Transverse colon (tissue), 4 donors: ENCODE data around the gene CSDE1. TPM values are rescaled to one million over a fixed set of nuclear protein-coding genes. Genes with fewer than 3 reads are reported as not detected.

Experiments
- DNase-seq: peaks from one replicate; pipeline ENCODE4 v3.0.0-alpha.2; 2019
- H3K27ac ChIP-seq, 4 donors: fragments of 200-600 bp; sonication (generic); 2 replicates each; pipeline ENCODE4 v1.5.1; 2016 to 2018; ENCODE audit warnings: inconsistent platforms in 4 of 4
- H3K27me3 ChIP-seq: fragments of 200-600 bp; sonication (generic); 2 replicates; pipeline ENCODE4 v1.5.1; 2017; ENCODE audit warnings: inconsistent platforms
- H3K36me3 ChIP-seq, 4 donors: fragments of 200-600 bp; sonication (generic); 2 replicates each; pipeline ENCODE4 v1.5.1; 2017 to 2019; ENCODE audit warnings: inconsistent platforms in 4 of 4
- H3K4me1 ChIP-seq, 4 donors: fragments of 200-600 bp; sonication (generic); 2 replicates each; pipeline ENCODE4 v1.5.1; 2017 to 2020; ENCODE audit warnings: inconsistent platforms in 4 of 4
- H3K4me3 ChIP-seq, 4 donors: fragments of 200-600 bp; sonication (generic); 1 replicate in 1 of 4; 2 replicates in 3 of 4; pipeline versions ENCODE4 v1.5.1 to v1.6.1; 2017 to 2019; ENCODE audit warnings: inconsistent platforms in 4 of 4
- H3K9me3 ChIP-seq, 2 donors: fragments of 200-600 bp; sonication (generic); 2 replicates each; pipeline ENCODE4 v1.5.1; 2017 to 2019; ENCODE audit warnings: inconsistent platforms in 2 of 2
- EP300 ChIP-seq: sonication (generic); formaldehyde crosslinking; IDR thresholded peaks from one replicate; pipeline ENCODE4 v1.6.1; 2017; ENCODE audit warnings: antibody characterized with exemption, low read depth
- POLR2A ChIP-seq: fragments of 450-650 bp; IDR thresholded peaks from one replicate; pipeline ENCODE4 v1.6.1; 2016; ENCODE audit warnings: antibody characterized with exemption, mild to moderate bottlenecking, moderate library complexity
- POLR2AphosphoS5 ChIP-seq, 3 donors: sonication (generic); formaldehyde crosslinking; IDR thresholded peaks; one replicate each; pipeline ENCODE4 v1.6.1; 2016; ENCODE audit warnings: antibody characterized with exemption in 3 of 3
- whole genome bisulfite sequencing, 2 donors: methylation state at CpG; one replicate each; pipeline ENCODE4 v1.1.5; 2018; ENCODE audit warnings: low coverage in 1 of 2; 5-methylcytosine and 5-hydroxymethylcytosine counted together
- in situ Hi-C, 4 donors: fragments of 200-750 bp; cut with MboI; loops; one replicate each; pipeline versions ENCODE4 v1.15.0 to v1.15.1; 2017; ENCODE audit warnings: low sequenced_read_pairs in 3 of 4, low pct_ligation_motif_present in 1 of 4, low pct_unique_long_range_greater_than_20kb in 1 of 4
- intact Hi-C: fragments of 100-400 bp; cut with DNase I; formaldehyde crosslinking; loops from one replicate; pipeline ENCODE4 v1.15.1; 2023; ENCODE audit warnings: low total_unique reads
- total RNA-seq, 4 donors: library from RNA; depleted of rRNA; stranded (reverse); fragments of >200 nt; gene quantifications; one replicate each; pipeline ENCODE4 v1.1.0, GENCODE V29; 2016
- TF ChIP-seq, protein P1 (sequence below), 5 experiments: fragments of 200-600 bp in 3 of 5; fragments of 450-650 bp in 2 of 5; sonication (generic) in 3 of 5; IDR thresholded peaks; 1 replicate in 2 of 5; 2 replicates in 3 of 5; pipeline ENCODE4 v1.5.1; 2016 to 2017; ENCODE audit warnings: antibody characterized with exemption in 5 of 5, inconsistent platforms in 3 of 5, mild to moderate bottlenecking in 2 of 5, moderate library complexity in 1 of 5

CSDE1 gene
- total RNA-seq, 4 donors from 2014 or later: 264 to 1,040 (median 739) TPM

DNA sequence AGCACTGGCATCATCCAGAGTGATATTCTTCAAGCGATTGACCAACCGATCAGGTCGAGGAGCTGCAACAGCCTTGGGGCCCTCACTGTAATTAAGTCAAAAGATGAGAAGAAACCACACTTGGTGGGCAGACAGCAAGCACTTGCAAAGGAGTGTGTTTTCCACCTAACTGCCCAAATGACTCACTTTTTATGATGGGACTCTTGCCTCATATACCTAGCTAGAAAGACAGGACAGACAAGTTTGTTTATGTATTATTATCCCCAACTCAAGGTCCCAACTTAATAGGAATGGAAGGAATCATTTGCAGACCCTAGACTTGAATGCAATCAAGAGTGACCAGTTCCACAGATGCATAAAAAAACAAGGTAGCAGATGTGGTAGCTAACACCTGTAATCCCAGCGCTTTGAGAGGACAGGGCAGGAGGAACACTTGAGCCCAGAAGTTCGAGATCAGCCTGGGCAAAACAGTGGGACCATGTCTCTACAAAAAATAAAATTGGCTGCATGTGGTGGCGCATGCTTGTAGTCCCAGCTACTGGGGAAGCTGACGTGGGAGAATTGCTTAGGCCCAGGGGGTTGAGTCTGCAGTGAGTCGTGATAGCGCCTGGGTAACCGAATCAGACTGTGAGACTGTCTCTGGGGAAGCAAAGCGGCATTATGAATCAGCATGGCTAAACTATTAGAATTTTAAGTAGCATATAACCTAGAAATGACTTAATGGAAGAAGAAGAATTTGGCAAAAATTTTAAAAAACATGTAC, 38.9 kb downstream of the CSDE1 start:
- H3K4me3 ChIP-seq: no peak overlapping the region
- no peak for DNase-seq
- H3K4me1 ChIP-seq: peaks cover 16 to 37% (median 24%) of the 10 kb centered on the region in 4 donors
- in situ Hi-C loops (loop anchor here in 1 of 4 donors (25.0 kb wide), 1 partner anchor 132 kb away; the partner anchor contains the start of gene BCAS2), intact Hi-C loops (no loop called here)
- TF ChIP-seq EP300: no peak
- TF ChIP-seq POLR2A: no peak
- peak in 1 of 3 donors; percentile 16 for TF ChIP-seq POLR2AphosphoS5 (IDR thresholded peaks at IDR 0.05)
- TF ChIP-seq, protein P1, sequence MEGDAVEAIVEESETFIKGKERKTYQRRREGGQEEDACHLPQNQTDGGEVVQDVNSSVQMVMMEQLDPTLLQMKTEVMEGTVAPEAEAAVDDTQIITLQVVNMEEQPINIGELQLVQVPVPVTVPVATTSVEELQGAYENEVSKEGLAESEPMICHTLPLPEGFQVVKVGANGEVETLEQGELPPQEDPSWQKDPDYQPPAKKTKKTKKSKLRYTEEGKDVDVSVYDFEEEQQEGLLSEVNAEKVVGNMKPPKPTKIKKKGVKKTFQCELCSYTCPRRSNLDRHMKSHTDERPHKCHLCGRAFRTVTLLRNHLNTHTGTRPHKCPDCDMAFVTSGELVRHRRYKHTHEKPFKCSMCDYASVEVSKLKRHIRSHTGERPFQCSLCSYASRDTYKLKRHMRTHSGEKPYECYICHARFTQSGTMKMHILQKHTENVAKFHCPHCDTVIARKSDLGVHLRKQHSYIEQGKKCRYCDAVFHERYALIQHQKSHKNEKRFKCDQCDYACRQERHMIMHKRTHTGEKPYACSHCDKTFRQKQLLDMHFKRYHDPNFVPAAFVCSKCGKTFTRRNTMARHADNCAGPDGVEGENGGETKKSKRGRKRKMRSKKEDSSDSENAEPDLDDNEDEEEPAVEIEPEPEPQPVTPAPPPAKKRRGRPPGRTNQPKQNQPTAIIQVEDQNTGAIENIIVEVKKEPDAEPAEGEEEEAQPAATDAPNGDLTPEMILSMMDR (IDR thresholded peaks at IDR 0.05): no peak
- peak overlapping the region in 1 of 4 donors; percentile 14 for H3K27ac ChIP-seq
- peaks cover 0 to 59% (median 24%) of the 10 kb centered on the region in 4 donors for H3K36me3 ChIP-seq
- 76 to 87% methylated on average over 8 to 11 of the region's 11 CpGs for WGBS, 2 donors
- H3K27me3 ChIP-seq: no peaks in the 10 kb centered on the region
- H3K9me3 ChIP-seq: no peaks in the 10 kb centered on the region

DNA sequence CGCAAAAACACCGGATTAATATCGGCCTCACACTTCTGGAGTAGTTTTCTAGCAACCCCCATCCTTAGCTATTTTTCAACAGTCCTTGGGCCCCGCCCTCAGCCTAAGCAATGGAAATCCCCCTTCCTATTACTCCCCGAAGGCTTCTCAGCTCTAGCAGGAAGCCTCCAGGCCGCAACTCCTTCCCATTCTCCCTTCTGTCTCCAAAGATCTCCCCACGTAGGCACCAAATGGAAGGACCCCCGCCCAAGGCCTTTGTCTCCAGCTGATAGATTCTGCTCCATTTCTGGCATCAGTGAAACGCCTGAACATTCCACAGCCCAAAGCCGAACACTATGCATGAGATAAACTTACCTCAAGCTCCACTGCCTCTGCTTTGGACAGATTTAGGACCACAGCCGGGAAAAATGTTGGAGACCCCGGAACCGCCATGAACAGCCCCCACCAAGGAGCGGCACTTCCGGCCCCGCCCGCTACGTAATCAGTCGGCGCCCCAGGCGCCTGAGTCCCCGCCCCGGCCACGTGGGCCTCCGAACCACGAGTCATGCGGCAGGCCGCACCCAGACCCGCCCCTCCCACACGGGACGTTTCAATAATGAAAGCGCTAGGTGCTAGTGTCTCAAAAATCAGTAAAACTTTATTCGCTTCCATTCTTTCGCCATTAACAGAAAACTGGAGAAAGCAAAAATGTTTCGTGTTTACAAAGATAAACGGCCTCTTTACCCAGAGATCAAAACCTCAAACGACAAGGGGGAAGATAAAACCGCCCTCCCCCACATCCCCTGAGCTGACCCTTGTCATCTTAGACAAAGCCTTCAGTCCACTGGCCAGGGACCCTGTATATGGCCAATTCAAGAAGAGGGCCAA, 41.2 kb downstream of the CSDE1 start, which contains the start of gene NRAS:
TSS of gene NRAS (minus strand) at position 468 of the 867 bp plus-strand sequence. CDS start 611 bp downstream, outside the sequence.
- Histone ChIP-seq H3K27ac (peak within 1 kb of the TSS; percentile 86 to 97 (median 93)), H3K27me3 (no peaks in the 10 kb centered on the region), H3K4me3 (peak within 1 kb of the TSS; percentile 64 to 87 (median 81)), H3K9me3 (no peaks in the 10 kb centered on the region), H3K4me1 (peaks cover 16 to 56% (median 33%) of the 10 kb centered on the region in 4 donors), H3K36me3 (peaks cover 0 to 38% (median 14%) of the 10 kb centered on the region in 4 donors)
- in situ Hi-C loops (loop anchor here in 1 of 4 donors (25.0 kb wide), 1 partner anchor 129 kb away; the partner anchor contains the start of gene BCAS2), intact Hi-C loops (no loop called here)
- peak; percentile 97 for DNase-seq
- peak; percentile 57 for TF ChIP-seq EP300
- peak; percentile 84 for TF ChIP-seq POLR2A
- TF ChIP-seq, protein P1 (IDR thresholded peaks at IDR 0.05): peak in 1 of 5 experiments; percentile 22
- peak; percentile 81 to 86 (median 85) for TF ChIP-seq POLR2AphosphoS5 (IDR thresholded peaks at IDR 0.05)
- WGBS, 2 donors: 1% methylated on average over 12 to 38 of the region's 38 CpGs

DNA sequence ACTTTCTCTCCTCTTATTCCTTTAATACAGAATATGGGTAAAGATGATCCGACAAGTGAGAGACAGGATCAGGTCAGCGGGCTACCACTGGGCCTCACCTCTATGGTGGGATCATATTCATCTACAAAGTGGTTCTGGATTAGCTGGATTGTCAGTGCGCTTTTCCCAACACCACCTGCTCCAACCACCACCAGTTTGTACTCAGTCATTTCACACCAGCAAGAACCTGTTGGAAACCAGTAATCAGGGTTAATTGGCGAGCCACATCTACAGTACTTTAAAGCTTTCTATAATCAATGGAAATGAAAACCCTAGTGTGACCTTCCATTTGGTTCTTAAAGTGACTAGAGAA, 41.9 kb downstream of the CSDE1 start:
- Histone ChIP-seq H3K4me1 (peaks cover 16 to 56% (median 33%) of the 10 kb centered on the region in 4 donors), H3K36me3 (peaks cover 0 to 32% (median 11%) of the 10 kb centered on the region in 4 donors), H3K27me3 (no peaks in the 10 kb centered on the region), H3K9me3 (no peaks in the 10 kb centered on the region), H3K4me3 (peak overlapping the region; percentile 64 to 87 (median 81)), H3K27ac (peak overlapping the region; percentile 86 to 97 (median 93))
- in situ Hi-C loops: loop anchor here in 1 of 4 donors (25.0 kb wide), 1 partner anchor 129 kb away; the partner anchor contains the start of gene BCAS2
- WGBS, 2 donors: 35 to 42% methylated on average over 3 to 4 of the region's 4 CpGs
- intact Hi-C loops: no loop called here
- DNase-seq: no peak
- no peak for TF ChIP-seq POLR2A
- TF ChIP-seq, protein P1 (IDR thresholded peaks at IDR 0.05): no peak
- no peak for TF ChIP-seq POLR2AphosphoS5 (IDR thresholded peaks at IDR 0.05)
- no peak for TF ChIP-seq EP300
